Duodenal mucosa (tissue), 2 donors: ENCODE data around the gene B3GALNT2.
A peak's percentile ranks its signal among the peaks of the same experiment; 100 is the strongest.
"Not testable (repeated sequence)": the region's sequence is repeated elsewhere in the genome, so short reads cannot be mapped to it uniquely, and the experiment has no call there.

Source experiments
- H3K27ac ChIP-seq: one replicate; pipeline ENCODE4 v1.7.0; 2013; ENCODE audit warnings: low read depth, low read length
- H3K27me3 ChIP-seq, 2 donors: one replicate each; pipeline ENCODE4 v1.7.0; 2013; ENCODE audit warnings: low read length in 2 of 2, control low read depth in 1 of 2; ENCODE audit not compliant: insufficient read depth in 2 of 2, control insufficient read depth in 1 of 2
- H3K36me3 ChIP-seq, 2 donors: one replicate each; pipeline ENCODE4 v1.7.0; 2013; ENCODE audit warnings: low read length in 2 of 2, control low read depth in 1 of 2; ENCODE audit not compliant: insufficient read depth in 2 of 2, control insufficient read depth in 1 of 2
- H3K4me1 ChIP-seq, 2 donors: one replicate each; pipeline ENCODE4 v1.7.0; 2013; ENCODE audit warnings: low read length in 2 of 2, control low read depth in 1 of 2; ENCODE audit not compliant: insufficient read depth in 2 of 2, control insufficient read depth in 1 of 2
- H3K4me3 ChIP-seq, 2 donors: one replicate each; pipeline ENCODE4 v1.7.0; 2013; ENCODE audit warnings: low read length in 2 of 2, low read depth in 1 of 2
- H3K9ac ChIP-seq, 2 donors: one replicate each; pipeline ENCODE4 v1.7.0; 2013; ENCODE audit warnings: low read length in 2 of 2, low read depth in 1 of 2
- H3K9me3 ChIP-seq, 2 donors: one replicate each; pipeline ENCODE4 v1.7.0; 2013; ENCODE audit warnings: low read length in 2 of 2, control low read depth in 1 of 2; ENCODE audit not compliant: control insufficient read depth in 1 of 2

B3GALNT2 gene

GRCh38 chr1:235504122-235504493 lies at the start of gene B3GALNT2:
Gene B3GALNT2, minus strand, starts transcription at chr1:235504452. Its CDS starts 200 bp downstream, at chr1:235504252.
- Histone ChIP-seq H3K36me3 (no peaks in the 10 kb centered on the region), H3K9ac (peak within 1 kb of the TSS; percentile 81 to 94), H3K4me1 (peaks cover 9 to 19% of the 10 kb centered on the region in 2 donors), H3K9me3 (no peaks in the 10 kb centered on the region), H3K4me3 (peak within 1 kb of the TSS; percentile 79 to 96), H3K27ac (peak within 1 kb of the TSS; percentile 97), H3K27me3 (no peaks in the 10 kb centered on the region)

- Histone ChIP-seq H3K9ac (no peak overlapping the region), H3K4me1 (no peaks in the 10 kb centered on the region), H3K9me3 (no peaks in the 10 kb centered on the region), H3K27ac (no peak overlapping the region), H3K27me3 (no peaks in the 10 kb centered on the region), H3K4me3 (no peak overlapping the region), H3K36me3 (no peaks in the 10 kb centered on the region)
Observed at GRCh38 chr1:235553112-235553551, 48.9 kb upstream of the B3GALNT2 start.

- Histone ChIP-seq H3K4me1 (no peaks in the 10 kb centered on the region), H3K9me3 (no peaks in the 10 kb centered on the region), H3K27ac (no peak overlapping the region), H3K27me3 (no peaks in the 10 kb centered on the region), H3K9ac (no peak overlapping the region), H3K4me3 (no peak overlapping the region), H3K36me3 (no peaks in the 10 kb centered on the region)
Observed at GRCh38 chr1:235552146-235552716, 48.0 kb upstream of the B3GALNT2 start.

- no peak overlapping the region for H3K27ac ChIP-seq
- no peak overlapping the region for H3K4me3 ChIP-seq
- no peaks in the 10 kb centered on the region for H3K36me3 ChIP-seq
- no peaks in the 10 kb centered on the region for H3K9me3 ChIP-seq
- no peaks in the 10 kb centered on the region for H3K27me3 ChIP-seq
- H3K4me1 ChIP-seq, result no peaks in the 10 kb centered on the region
- no peak overlapping the region for H3K9ac ChIP-seq
Observed at GRCh38 chr1:235549351-235550139, 45.3 kb upstream of the B3GALNT2 start.

- not testable (repeated sequence) for H3K4me3 ChIP-seq
Observed at GRCh38 chr1:235546369-235547155, 42.3 kb upstream of the B3GALNT2 start.

GRCh38 chr1:235545292-235545930 lies 41.2 kb upstream of the B3GALNT2 start:
- no peaks in the 10 kb centered on the region for H3K36me3 ChIP-seq
- H3K9ac ChIP-seq, result no peak overlapping the region
- no peak overlapping the region for H3K4me3 ChIP-seq
- H3K27ac ChIP-seq, result no peak overlapping the region
- no peaks in the 10 kb centered on the region for H3K4me1 ChIP-seq
- no peaks in the 10 kb centered on the region for H3K9me3 ChIP-seq
- no peaks in the 10 kb centered on the region for H3K27me3 ChIP-seq

More at GRCh38 chr1:235546369-235547155, 42.3 kb upstream of the B3GALNT2 start:
- not testable (repeated sequence) for H3K4me1 ChIP-seq, H3K9ac ChIP-seq, H3K36me3 ChIP-seq, H3K27ac ChIP-seq, H3K27me3 ChIP-seq, H3K9me3 ChIP-seq

GRCh38 chr1:235542845-235543244 lies 38.6 kb upstream of the B3GALNT2 start:
- not testable (repeated sequence) for H3K36me3 ChIP-seq, H3K27ac ChIP-seq, H3K4me3 ChIP-seq, H3K4me1 ChIP-seq, H3K27me3 ChIP-seq, H3K9me3 ChIP-seq, H3K9ac ChIP-seq

GRCh38 chr1:235533476-235534168 lies 29.4 kb upstream of the B3GALNT2 start:
- Histone ChIP-seq H3K27ac (no peak overlapping the region), H3K9ac (no peak overlapping the region), H3K9me3 (no peaks in the 10 kb centered on the region), H3K4me3 (no peak overlapping the region), H3K27me3 (no peaks in the 10 kb centered on the region), H3K4me1 (no peaks in the 10 kb centered on the region), H3K36me3 (no peaks in the 10 kb centered on the region)

- Histone ChIP-seq H3K9ac (no peak overlapping the region), H3K9me3 (no peaks in the 10 kb centered on the region), H3K27ac (no peak overlapping the region), H3K4me1 (no peaks in the 10 kb centered on the region), H3K4me3 (no peak overlapping the region), H3K36me3 (no peaks in the 10 kb centered on the region), H3K27me3 (no peaks in the 10 kb centered on the region)
Observed at GRCh38 chr1:235532360-235532759, 28.1 kb upstream of the B3GALNT2 start.
